Upper lobe of right lung (tissue), 1 donor: ENCODE results near the gene GLIS1. TPM values are rescaled to one million over a fixed set of nuclear protein-coding genes. Genes with fewer than 3 reads are reported as not detected.
A peak's percentile ranks its signal among the peaks of the same experiment; 100 is the strongest.

Experiments
- ATAC-seq: fragments of 200-7000 bp; cut with Tn5 transposase; one replicate; pipeline ENCODE4 v1.9.1; 2020; ENCODE audit warnings: mild to moderate bottlenecking, moderate library complexity
- DNase-seq: peaks from one replicate; pipeline ENCODE4 v3.0.0-alpha.2; 2020
- H3K27ac ChIP-seq: fragments of 200-600 bp; one replicate; pipeline ENCODE4 v1.8.0; 2022
- H3K27me3 ChIP-seq: fragments of 200-600 bp; one replicate; pipeline ENCODE4 v1.8.0; 2022; ENCODE audit warnings: mild to moderate bottlenecking
- H3K36me3 ChIP-seq: fragments of 200-600 bp; one replicate; pipeline ENCODE4 v1.8.0; 2022
- H3K4me1 ChIP-seq: fragments of 200-600 bp; one replicate; pipeline ENCODE4 v1.8.0; 2022
- H3K4me3 ChIP-seq: fragments of 200-600 bp; one replicate; pipeline ENCODE4 v1.8.0; 2022; ENCODE audit warnings: mild to moderate bottlenecking
- H3K9me3 ChIP-seq: fragments of 200-600 bp; one replicate; pipeline ENCODE4 v1.8.0; 2022
- intact Hi-C: fragments of 100-400 bp; cut with DNase I; formaldehyde crosslinking; loops from one replicate; pipeline ENCODE4 v1.11.0; 2022
- total RNA-seq: library from RNA; stranded (reverse); fragmentation: NEBNext Ultra II Directional; extraction: Animal tissue kit (Norgen Biotek cat#: 25700); gene quantifications from one replicate; pipeline ENCODE4 v1.2.1, GENCODE V29; 2021
- TF ChIP-seq, protein P1 (sequence below): fragments of 200-600 bp; IDR thresholded peaks from one replicate; pipeline ENCODE4 v1.8.0; 2022; ENCODE audit warnings: antibody characterized with exemption
- donor health status: DM: no; HTN: yes; CAD: no; lungs with severe emphysema.

GLIS1 gene
- total RNA-seq, 1 donor from 2014 or later = 0.14 TPM

DNA sequence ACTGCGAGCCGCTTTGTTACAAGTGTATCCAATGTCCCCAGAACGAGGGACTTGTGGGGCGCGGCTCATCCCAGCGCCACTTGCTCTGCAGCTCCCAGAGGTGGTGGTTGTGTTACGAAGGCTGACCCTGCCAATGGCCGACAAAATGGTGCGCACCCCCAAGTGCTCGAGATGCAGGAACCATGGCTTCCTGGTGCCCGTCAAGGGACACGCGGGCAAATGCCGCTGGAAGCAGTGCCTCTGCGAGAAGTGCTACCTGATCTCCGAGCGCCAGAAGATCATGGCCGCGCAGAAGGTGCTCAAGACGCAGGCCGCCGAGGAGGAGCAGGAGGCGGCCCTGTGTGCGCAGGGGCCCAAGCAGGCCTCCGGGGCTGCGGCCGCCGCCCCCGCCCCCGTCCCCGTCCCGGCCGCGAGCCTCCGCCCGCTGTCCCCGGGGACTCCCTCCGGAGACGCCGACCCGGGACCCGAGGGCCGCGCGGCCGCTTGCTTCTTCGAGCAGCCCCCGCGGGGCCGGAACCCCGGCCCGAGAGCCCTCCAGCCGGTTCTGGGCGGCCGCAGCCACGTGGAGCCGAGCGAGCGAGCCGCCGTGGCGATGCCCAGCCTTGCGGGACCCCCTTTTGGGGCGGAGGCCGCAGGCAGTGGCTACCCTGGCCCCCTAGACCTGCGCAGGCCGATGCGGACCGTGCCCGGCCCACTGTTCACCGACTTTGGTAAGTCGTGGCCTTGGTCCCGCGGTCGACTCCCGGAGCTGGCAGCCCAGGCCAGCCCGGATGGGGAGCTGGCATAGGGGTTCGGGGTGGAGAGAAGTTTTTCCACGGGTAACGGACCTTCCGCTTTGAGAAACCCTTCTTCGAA is 279.4 kb downstream of the GLIS1 start, which contains the start of gene DMRTB1:
DMRTB1 (plus strand) TSS at position 79 of the 855 bp plus-strand sequence; CDS start at position 134, 55 bp downstream.
- no peaks in the 10 kb centered on the region for H3K9me3 ChIP-seq
- no peaks in the 10 kb centered on the region for H3K36me3 ChIP-seq
- H3K27me3 ChIP-seq = no peaks in the 10 kb centered on the region
- no peaks in the 10 kb centered on the region for H3K4me1 ChIP-seq
- peak; percentile 9 for ATAC-seq
- no peak for DNase-seq
- no peak within 1 kb of the TSS for H3K4me3 ChIP-seq
- TF ChIP-seq, protein P1, sequence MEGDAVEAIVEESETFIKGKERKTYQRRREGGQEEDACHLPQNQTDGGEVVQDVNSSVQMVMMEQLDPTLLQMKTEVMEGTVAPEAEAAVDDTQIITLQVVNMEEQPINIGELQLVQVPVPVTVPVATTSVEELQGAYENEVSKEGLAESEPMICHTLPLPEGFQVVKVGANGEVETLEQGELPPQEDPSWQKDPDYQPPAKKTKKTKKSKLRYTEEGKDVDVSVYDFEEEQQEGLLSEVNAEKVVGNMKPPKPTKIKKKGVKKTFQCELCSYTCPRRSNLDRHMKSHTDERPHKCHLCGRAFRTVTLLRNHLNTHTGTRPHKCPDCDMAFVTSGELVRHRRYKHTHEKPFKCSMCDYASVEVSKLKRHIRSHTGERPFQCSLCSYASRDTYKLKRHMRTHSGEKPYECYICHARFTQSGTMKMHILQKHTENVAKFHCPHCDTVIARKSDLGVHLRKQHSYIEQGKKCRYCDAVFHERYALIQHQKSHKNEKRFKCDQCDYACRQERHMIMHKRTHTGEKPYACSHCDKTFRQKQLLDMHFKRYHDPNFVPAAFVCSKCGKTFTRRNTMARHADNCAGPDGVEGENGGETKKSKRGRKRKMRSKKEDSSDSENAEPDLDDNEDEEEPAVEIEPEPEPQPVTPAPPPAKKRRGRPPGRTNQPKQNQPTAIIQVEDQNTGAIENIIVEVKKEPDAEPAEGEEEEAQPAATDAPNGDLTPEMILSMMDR = no peak
- intact Hi-C loops = no loop called here
- H3K27ac ChIP-seq = no peak within 1 kb of the TSS

DNA sequence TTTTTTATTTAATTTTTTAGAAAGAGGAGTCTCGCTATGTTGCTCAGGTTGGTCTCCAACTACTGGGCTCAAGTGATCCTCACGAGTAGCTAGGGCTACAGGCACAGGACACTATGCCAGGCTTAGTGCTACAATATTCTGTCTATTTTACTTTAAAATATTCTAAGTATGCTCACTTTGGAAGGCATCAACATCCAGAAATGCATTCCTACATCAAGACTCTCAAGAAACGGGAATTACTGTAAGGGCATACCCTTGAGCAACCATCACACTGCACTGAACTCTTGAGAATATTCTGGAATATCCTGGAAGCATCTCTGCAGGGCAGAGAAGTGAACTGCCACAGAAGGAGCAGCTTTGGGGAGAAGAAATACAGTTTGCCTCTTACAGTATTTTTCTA is 280.3 kb downstream of the GLIS1 start:
- Histone ChIP-seq H3K4me3 (no peak overlapping the region), H3K27ac (no peak overlapping the region), H3K9me3 (no peaks in the 10 kb centered on the region), H3K36me3 (no peaks in the 10 kb centered on the region), H3K27me3 (no peaks in the 10 kb centered on the region), H3K4me1 (no peaks in the 10 kb centered on the region)
- intact Hi-C loops = no loop called here
- no peak for ATAC-seq
- no peak for DNase-seq
- TF ChIP-seq, protein P1 = no peak

Other genes with a start within 250 kb of the GLIS1 start
- gene NDC1, start 99.1 kb upstream of the GLIS1 start, total RNA-seq = 7.7 TPM
- 24.1 TPM for gene YIPF1, start 150.6 kb upstream of the GLIS1 start, total RNA-seq
- gene DIO1, start 155.0 kb upstream of the GLIS1 start, total RNA-seq = not detected
- 16.8 TPM for gene IFT25, start 206.5 kb upstream of the GLIS1 start, total RNA-seq
- gene LRRC42, start 207.2 kb upstream of the GLIS1 start, total RNA-seq = 18.1 TPM